Pancreas (tissue), 10 donors: ENCODE measurements around the gene EPN2. TPM values are rescaled to one million over a fixed set of nuclear protein-coding genes. Genes with fewer than 3 reads are reported as not detected.

Experiments used
- ATAC-seq, 4 donors: fragments of 200-7000 bp; cut with Tn5 transposase; one replicate each; pipeline versions ENCODE4 v1.8.0 to v1.9.1; 2020; ENCODE audit warnings: mild to moderate bottlenecking in 4 of 4, moderate library complexity in 4 of 4
- DNase-seq, 6 donors: peaks; one replicate each; pipeline ENCODE4 v3.0.0-alpha.2; 2020
- FAIRE-seq: peaks from 2 replicates; lab custom pipeline; 2012; peaks lifted over from hg19 to GRCh38; lab: Jason Lieb, UNC
- H3K27ac ChIP-seq, 4 donors: fragments of 200-600 bp; sonication (generic); 1 replicate in 3 of 4; 2 replicates in 1 of 4; pipeline versions ENCODE4 v1.5.0 to v1.8.0; 2020
- H3K27me3 ChIP-seq, 4 donors: fragments of 200-600 bp; one replicate each; pipeline ENCODE4 v1.8.0; 2021
- H3K36me3 ChIP-seq, 3 donors: fragments of 200-600 bp; sonication (generic) in 1 of 3; one replicate each; pipeline versions ENCODE4 v1.5.0 to v1.8.0; 2020 to 2021
- H3K4me1 ChIP-seq, 3 donors: fragments of 200-600 bp; one replicate each; pipeline ENCODE4 v1.8.0; 2021
- H3K4me3 ChIP-seq, 4 donors: fragments of 200-600 bp; sonication (generic) in 2 of 4; one replicate each; pipeline versions ENCODE4 v1.5.0 to v1.8.0; 2020 to 2021
- H3K9me3 ChIP-seq, 4 donors: fragments of 200-600 bp; one replicate each; pipeline ENCODE4 v1.8.0; 2021
- CTCF ChIP-seq, 4 donors: fragments of 200-600 bp; sonication (generic) in 3 of 4; IDR thresholded peaks; one replicate each; pipeline versions ENCODE4 v1.5.0 to v1.8.0; 2021; ENCODE audit warnings: antibody characterized with exemption in 4 of 4
- WGBS, 2 donors: extraction: QIAGEN DNeasy Blood & Tissue Kit; methylation state at CpG; one replicate each; pipeline ENCODE4 v1.1.7; 2013; 5-methylcytosine and 5-hydroxymethylcytosine counted together
- intact Hi-C, 3 donors: fragments of 100-400 bp; cut with DNase I; formaldehyde crosslinking; loops; one replicate each; pipeline versions ENCODE4 v1.11.1 to v1.14.2; 2022
- polyA plus RNA-seq, 2 donors: library from polyadenylated mRNA; stranded (reverse); fragments of 200-250 nt; gene quantifications; one replicate each; pipeline ENCODE4 v1.2.3, GENCODE V29; 2013
- total RNA-seq, 6 donors: library from RNA; stranded (reverse); fragmentation: NEBNext Ultra II Directional in 4 of 6; extraction: Animal tissue kit (Norgen Biotek cat#: 25700) in 4 of 6; gene quantifications; one replicate each; pipeline versions ENCODE4 v1.2.1 to v1.2.4, GENCODE V29; 2021 to 2023
- donor health status: healthy with polysubstance abuse.
- donor health status: DM: no; HTN: no; CAD: no; lungs with moderate emphysema.
- donor health status: DM: no; HTN: no; CAD: no.
- donor health status: control.
- donor health status: control.
- donor health status: Bipolar disorder and iron deficiency.
- donor health status: DM: yes; HTN: yes; CAD: no.
- donor health status: DM: no; HTN: no; CAD: no.
- donor health status: DM: no; HTN: no; CAD: no.
- donor health status: DM: yes; HTN: yes; CAD: no.

EPN2 gene
- total and polyA plus RNA-seq, 8 donors = 13.4 to 29.4 (median 15.7) TPM

GRCh38 chr17:19335951-19336631 is 98.9 kb downstream of the EPN2 start:
- Histone ChIP-seq H3K9me3 (no peaks in the 10 kb centered on the region), H3K27ac (no peak overlapping the region), H3K4me3 (no peak overlapping the region), H3K36me3 (peaks cover 0 to 4% (median 0%) of the 10 kb centered on the region in 3 donors), H3K27me3 (no peaks in the 10 kb centered on the region), H3K4me1 (peaks cover 0 to 3% (median 0%) of the 10 kb centered on the region in 3 donors)
- TF ChIP-seq CTCF (IDR thresholded peaks at IDR 0.05) = no peak
- FAIRE-seq (no peak), ATAC-seq (no peak), DNase-seq (peak in 1 of 6 donors; percentile 52)
- 88% methylated on average over 18 of the region's 18 CpGs for WGBS, 2 donors
- intact Hi-C loops = no loop called here

- Histone ChIP-seq H3K4me1 (peaks cover 0 to 3% (median 0%) of the 10 kb centered on the region in 3 donors), H3K27me3 (no peaks in the 10 kb centered on the region), H3K9me3 (no peaks in the 10 kb centered on the region), H3K36me3 (peaks cover 0 to 4% (median 0%) of the 10 kb centered on the region in 3 donors), H3K4me3 (no peak overlapping the region), H3K27ac (no peak overlapping the region)
- DNase-seq (peak in 1 of 6 donors; percentile 74), FAIRE-seq (no peak), ATAC-seq (peak in 2 of 4 donors; percentile 17 to 82)
- WGBS, 2 donors = 70 to 75% methylated on average over 21 of the region's 21 CpGs
- peak in 1 of 4 donors; percentile 30 for TF ChIP-seq CTCF (IDR thresholded peaks at IDR 0.05)
- intact Hi-C loops = no loop called here
These were observed 100.0 kb downstream of the EPN2 start for GRCh38 chr17:19336938-19337711.

- no peak for TF ChIP-seq CTCF (IDR thresholded peaks at IDR 0.05)
- no peaks in the 10 kb centered on the region for H3K9me3 ChIP-seq
- no peak overlapping the region for H3K27ac ChIP-seq
- DNase-seq = no peak
- intact Hi-C loops = no loop called here
- H3K4me1 ChIP-seq = peaks cover 0 to 3% (median 0%) of the 10 kb centered on the region in 3 donors
- no peak for FAIRE-seq
- no peak for ATAC-seq
- no peaks in the 10 kb centered on the region for H3K27me3 ChIP-seq
- no peak overlapping the region for H3K4me3 ChIP-seq
- H3K36me3 ChIP-seq = peaks cover 0 to 4% (median 0%) of the 10 kb centered on the region in 3 donors
- 58 to 62% methylated on average over 2 of the region's 2 CpGs for WGBS, 2 donors
These were observed 100.5 kb downstream of the EPN2 start for GRCh38 chr17:19337712-19338023.

GRCh38 chr17:19338031-19338990 is 101.1 kb downstream of the EPN2 start:
- no peaks in the 10 kb centered on the region for H3K9me3 ChIP-seq
- H3K4me1 ChIP-seq = peaks cover 0 to 3% (median 0%) of the 10 kb centered on the region in 3 donors
- no peaks in the 10 kb centered on the region for H3K27me3 ChIP-seq
- intact Hi-C loops = no loop called here
- H3K27ac ChIP-seq = peak overlapping the region in 1 of 4 donors; percentile 28
- FAIRE-seq = no peak
- peak; percentile 60 to 79 (median 70) for TF ChIP-seq CTCF (IDR thresholded peaks at IDR 0.05)
- H3K4me3 ChIP-seq = no peak overlapping the region
- 35 to 45% methylated on average over 7 of the region's 7 CpGs for WGBS, 2 donors
- DNase-seq = peak; percentile 66 to 87 (median 82)
- peak; percentile 89 to 94 (median 90) for ATAC-seq
- H3K36me3 ChIP-seq = peaks cover 0 to 4% (median 0%) of the 10 kb centered on the region in 3 donors
